Endothelial cell of umbilical vein (primary cell): ENCODE measurements around the gene MXD4. TPM values are rescaled to one million over a fixed set of nuclear protein-coding genes. Genes with fewer than 3 reads are reported as not detected.

Experiments used
- BruUV-seq: library from RNA; stranded (reverse); fragments of 400-500 nt; replicated peaks from 2 replicates; lab custom pipeline; 2021; lab: Mats Ljungman, UMichigan
- CTCF ChIA-PET: fragments of 300-600, 350-600 bp; sonication (Branson Sonifier 250); formaldehyde crosslinking; loops from one replicate; lab custom pipeline; 2021; ENCODE audit warnings: antibody characterized with exemption, inconsistent platforms; lab: Charles Lee
- POLR2A ChIA-PET: fragments of 300-600, 350-600 bp; sonication (Branson Sonifier 250); formaldehyde crosslinking; loops from one replicate; lab custom pipeline; 2021; ENCODE audit warnings: antibody characterized with exemption, inconsistent platforms; lab: Charles Lee
- DNase-seq: peaks from one replicate; pipeline ENCODE4 v3.0.0-alpha.2; 2011; ENCODE audit warnings: low read depth, low spot score
- FAIRE-seq: peaks from 2 replicates; lab custom pipeline; 2011; peaks lifted over from hg19 to GRCh38; lab: Jason Lieb, UNC
- H2AFZ ChIP-seq: 2 replicates; pipeline ENCODE4 v1.6.0; 2012; ENCODE audit warnings: low read depth, low read length, control low read depth, inconsistent platforms
- H3K27ac ChIP-seq: 2 replicates; pipeline ENCODE4 v1.5.1; 2011; ENCODE audit warnings: low read depth, mild to moderate bottlenecking, control low read depth, low read length, moderate library complexity; ENCODE audit not compliant: insufficient read depth
- H3K27me3 ChIP-seq, 2 experiments: 2 replicates each; pipeline versions ENCODE4 v1.6.0 to v1.6.1; 2011; ENCODE audit warnings: low read length in 2 of 2, mixed read lengths in 1 of 2; ENCODE audit not compliant: control insufficient read depth in 2 of 2, insufficient read depth in 2 of 2
- H3K36me3 ChIP-seq, 2 experiments: 2 replicates in 1 of 2; 3 replicates in 1 of 2; pipeline ENCODE4 v1.5.1; 2011; ENCODE audit warnings: low read length in 2 of 2, mild to moderate bottlenecking in 1 of 2, moderate library complexity in 1 of 2; ENCODE audit not compliant: control insufficient read depth in 2 of 2, insufficient read depth in 2 of 2; ENCODE audit errors: extremely low read depth in 1 of 2
- H3K4me1 ChIP-seq: 3 replicates; pipeline ENCODE4 v1.5.1; 2011; ENCODE audit warnings: mild to moderate bottlenecking, low read length; ENCODE audit not compliant: control insufficient read depth, insufficient read depth; ENCODE audit errors: extremely low read depth
- H3K4me2 ChIP-seq: 2 replicates; pipeline ENCODE4 v1.6.1; 2011; ENCODE audit warnings: low read length, control low read depth, mixed read lengths; ENCODE audit not compliant: insufficient read depth
- H3K4me3 ChIP-seq, 3 experiments: fragments of 200-600 bp in 1 of 3; sonication (generic), shearing (Covaris generic) in 1 of 3; replicated peaks in 1 of 3; 2 replicates each; pipeline ENCODE4 v1.5.1; 2011 to 2016; ENCODE audit warnings: control low read depth in 3 of 3, low read length in 3 of 3, mild to moderate bottlenecking in 2 of 3, inconsistent platforms in 1 of 3, low read depth in 1 of 3, moderate library complexity in 1 of 3; ENCODE audit not compliant: insufficient read depth in 1 of 3
- H3K79me2 ChIP-seq: 2 replicates; pipeline ENCODE4 v1.6.0; 2012; ENCODE audit warnings: low read length, inconsistent platforms; ENCODE audit not compliant: control insufficient read depth, insufficient read depth
- H3K9ac ChIP-seq: replicated peaks from 2 replicates; pipeline ENCODE3; 2011; ENCODE audit warnings: low read length, control low read depth; ENCODE audit not compliant: insufficient read depth; ENCODE audit errors: extremely low read depth
- H3K9me1 ChIP-seq: replicated peaks from 3 replicates; pipeline ENCODE4 v1.6.0; 2011; ENCODE audit warnings: mild to moderate bottlenecking, low read length; ENCODE audit not compliant: control insufficient read depth, insufficient read depth; ENCODE audit errors: extremely low read depth
- H3K9me3 ChIP-seq: replicated peaks from 2 replicates; pipeline ENCODE4 v1.5.1; 2012; ENCODE audit warnings: low read length, inconsistent platforms; ENCODE audit not compliant: control insufficient read depth, insufficient read depth
- H4K20me1 ChIP-seq: replicated peaks from 2 replicates; pipeline ENCODE3; 2011; ENCODE audit warnings: mild to moderate bottlenecking, low read length; ENCODE audit not compliant: control insufficient read depth, insufficient read depth; ENCODE audit errors: extremely low read depth
- EZH2 ChIP-seq: IDR thresholded peaks from 2 replicates; pipeline ENCODE4 v1.6.1; 2012; ENCODE audit warnings: borderline replicate concordance, low read depth, mild to moderate bottlenecking, moderate library complexity, low read length, inconsistent platforms; ENCODE audit not compliant: severe bottlenecking
- FOS ChIP-seq: IDR thresholded peaks from 2 replicates; pipeline ENCODE4 v1.6.1; 2011; ENCODE audit warnings: mild to moderate bottlenecking, low read length, moderate library complexity, borderline replicate concordance; ENCODE audit not compliant: insufficient read depth
- GATA2 ChIP-seq: IDR thresholded peaks from 2 replicates; pipeline ENCODE4 v1.7.0; 2011; ENCODE audit warnings: low read depth, mild to moderate bottlenecking, moderate library complexity, mixed read lengths, low read length; ENCODE audit not compliant: insufficient read length, insufficient read depth
- JUN ChIP-seq: IDR thresholded peaks from 2 replicates; pipeline ENCODE4 v1.6.1; 2011; ENCODE audit warnings: borderline replicate concordance, low read depth; ENCODE audit not compliant: insufficient read length, insufficient read depth
- MYC ChIP-seq: IDR thresholded peaks from one replicate; pipeline ENCODE4 v1.6.1; 2011; ENCODE audit warnings: mild to moderate bottlenecking, low read depth, low read length
- POLR2A ChIP-seq: IDR thresholded peaks from 2 replicates; pipeline ENCODE4 v1.6.1; 2012; ENCODE audit warnings: low read depth, mild to moderate bottlenecking, control low read depth, low read length
- POLR2AphosphoS5 ChIP-seq: IDR thresholded peaks from 2 replicates; pipeline ENCODE4 v1.6.1; 2012; ENCODE audit warnings: low read depth, mild to moderate bottlenecking, control low read depth, low read length, moderate library complexity; ENCODE audit not compliant: insufficient read depth
- dilution Hi-C: fragments of 300-500 bp; cut with MboI; formaldehyde crosslinking; loops from one replicate; pipeline ENCODE4 v1.15.0; 2019; ENCODE audit warnings: low sequenced_read_pairs; ENCODE audit not compliant: extremely low pct_ligation_motif_present
- intact Hi-C: fragments of 100-400 bp; cut with micrococcal nuclease; formaldehyde crosslinking; loops from one replicate; pipeline ENCODE4 v1.10.0; 2022
- polyA plus RNA-seq, 4 experiments: library from polyadenylated mRNA; depleted of rRNA in 3 of 4; stranded (reverse) in 3 of 4; unstranded in 1 of 4; fragments of >200 nt; gene quantifications; 2 replicates each; pipeline versions ENCODE4 v1.2.1 to v1.2.3, GENCODE V29; 2011 to 2012; ENCODE audit warnings: missing spikeins in 1 of 4
- total RNA-seq: library from RNA; stranded (reverse); gene quantifications from 2 replicates; pipeline ENCODE4 v1.2.3, GENCODE V29; 2021
- TF ChIP-seq, protein P1 (sequence below), 2 donors: IDR thresholded peaks; 1 replicate in 1 of 2; 2 replicates in 1 of 2; pipeline ENCODE4 v1.5.1; 2011; ENCODE audit warnings: low read length in 2 of 2, mild to moderate bottlenecking in 2 of 2, moderate library complexity in 2 of 2, control low read depth in 1 of 2, inconsistent platforms in 1 of 2, low read depth in 1 of 2; ENCODE audit not compliant: insufficient read depth in 1 of 2; ENCODE audit errors: extremely low read depth in 1 of 2
- TF ChIP-seq, protein P2 (sequence below): IDR thresholded peaks from 2 replicates; pipeline ENCODE4 v1.6.1; 2011; ENCODE audit not compliant: insufficient read depth, insufficient read length

MXD4 gene
- total and polyA plus RNA-seq, 2 donors (not counting 3 experiments of a cell fraction or from before 2014, with no cell fraction given), result 62.7 to 74.1 TPM

GRCh38 chr4:2298532-2298991, 36.7 kb upstream of the MXD4 start:
- dilution Hi-C loops, result no loop called here

More at GRCh38 chr4:2298532-2298991, 36.7 kb upstream of the MXD4 start:
- H3K36me3 ChIP-seq, result no peaks in the 10 kb centered on the region
- no peaks in the 10 kb centered on the region for H3K9me3 ChIP-seq
- H3K4me1 ChIP-seq, result no peaks in the 10 kb centered on the region
- no peak for FAIRE-seq
- no peaks in the 10 kb centered on the region for H3K27me3 ChIP-seq
- H3K4me2 ChIP-seq, result no peak overlapping the region
- no peak overlapping the region for H2AFZ ChIP-seq
- no peak overlapping the region for H3K4me3 ChIP-seq
- no peak overlapping the region for H3K9ac ChIP-seq
- H4K20me1 ChIP-seq, result no peaks in the 10 kb centered on the region
- DNase-seq, result no peak
- no peak overlapping the region for H3K27ac ChIP-seq
- POLR2A ChIA-PET, result no interaction called here
- intact Hi-C loops, result no loop called here
- BruUV-seq, result no TSS peak
- no peak for TF ChIP-seq POLR2A
- TF ChIP-seq, protein P1, sequence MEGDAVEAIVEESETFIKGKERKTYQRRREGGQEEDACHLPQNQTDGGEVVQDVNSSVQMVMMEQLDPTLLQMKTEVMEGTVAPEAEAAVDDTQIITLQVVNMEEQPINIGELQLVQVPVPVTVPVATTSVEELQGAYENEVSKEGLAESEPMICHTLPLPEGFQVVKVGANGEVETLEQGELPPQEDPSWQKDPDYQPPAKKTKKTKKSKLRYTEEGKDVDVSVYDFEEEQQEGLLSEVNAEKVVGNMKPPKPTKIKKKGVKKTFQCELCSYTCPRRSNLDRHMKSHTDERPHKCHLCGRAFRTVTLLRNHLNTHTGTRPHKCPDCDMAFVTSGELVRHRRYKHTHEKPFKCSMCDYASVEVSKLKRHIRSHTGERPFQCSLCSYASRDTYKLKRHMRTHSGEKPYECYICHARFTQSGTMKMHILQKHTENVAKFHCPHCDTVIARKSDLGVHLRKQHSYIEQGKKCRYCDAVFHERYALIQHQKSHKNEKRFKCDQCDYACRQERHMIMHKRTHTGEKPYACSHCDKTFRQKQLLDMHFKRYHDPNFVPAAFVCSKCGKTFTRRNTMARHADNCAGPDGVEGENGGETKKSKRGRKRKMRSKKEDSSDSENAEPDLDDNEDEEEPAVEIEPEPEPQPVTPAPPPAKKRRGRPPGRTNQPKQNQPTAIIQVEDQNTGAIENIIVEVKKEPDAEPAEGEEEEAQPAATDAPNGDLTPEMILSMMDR (IDR thresholded peaks at IDR 0.05; ENCODE audit: extremely low read depth in 1 of 2, insufficient read depth in 1 of 2, low read depth in 1 of 2, low read length in 2 of 2), result no peak
- TF ChIP-seq JUN, result no peak
- TF ChIP-seq, protein P2, sequence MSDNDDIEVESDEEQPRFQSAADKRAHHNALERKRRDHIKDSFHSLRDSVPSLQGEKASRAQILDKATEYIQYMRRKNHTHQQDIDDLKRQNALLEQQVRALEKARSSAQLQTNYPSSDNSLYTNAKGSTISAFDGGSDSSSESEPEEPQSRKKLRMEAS, result no peak
- TF ChIP-seq GATA2, result no peak
- TF ChIP-seq FOS, result no peak
- TF ChIP-seq POLR2AphosphoS5, result no peak
- TF ChIP-seq EZH2, result no peak
- TF ChIP-seq MYC, result no peak
- H3K9me1 ChIP-seq, result no peaks in the 10 kb centered on the region
- CTCF ChIA-PET, result interaction anchor here (1.5 kb wide), 1 partner anchor 13 kb away, joined by 6 read pairs; no protein-coding TSS in a partner anchor
- no peaks in the 10 kb centered on the region for H3K79me2 ChIP-seq
